Neutrophil (primary cell): ENCODE measurements around the gene NOXA1.
A peak's percentile ranks its signal among the peaks of the same experiment; 100 is the strongest.
"Not testable (repeated sequence)": the region's sequence is repeated elsewhere in the genome, so short reads cannot be mapped to it uniquely, and the experiment has no call there.

Experiments used
- H3K27ac ChIP-seq: fragments of 200-600 bp; sonication (generic); 2 replicates; pipeline ENCODE4 v1.5.1; 2016; ENCODE audit warnings: mild to moderate bottlenecking, moderate library complexity
- H3K27me3 ChIP-seq: fragments of 200-600 bp; sonication (generic); 2 replicates; pipeline ENCODE4 v1.6.0; 2016; ENCODE audit warnings: mild to moderate bottlenecking
- H3K36me3 ChIP-seq: fragments of 200-600 bp; sonication (generic); 2 replicates; pipeline ENCODE4 v1.5.1; 2017
- H3K4me1 ChIP-seq, 2 experiments: fragments of 200-600 bp in 1 of 2; sonication (generic) in 1 of 2; 1 replicate in 1 of 2; 2 replicates in 1 of 2; pipeline versions ENCODE4 v1.5.1 to v1.6.1; 2013 to 2016; ENCODE audit warnings: low read depth in 1 of 2, low read length in 1 of 2, mild to moderate bottlenecking in 1 of 2, moderate library complexity in 1 of 2; ENCODE audit not compliant: control insufficient read depth in 1 of 2, insufficient read depth in 1 of 2
- H3K4me3 ChIP-seq, 2 experiments: fragments of 200-600 bp in 1 of 2; sonication (generic) in 1 of 2; 1 replicate in 1 of 2; 2 replicates in 1 of 2; pipeline ENCODE4 v1.5.1; 2013 to 2016; ENCODE audit warnings: low read depth in 1 of 2, low read length in 1 of 2, mild to moderate bottlenecking in 1 of 2, moderate library complexity in 1 of 2
- H3K9me3 ChIP-seq: fragments of 200-600 bp; sonication (generic); 2 replicates; pipeline ENCODE4 v1.5.1; 2016
- TF ChIP-seq, protein P1 (sequence below): fragments of 200-600 bp; sonication (generic); IDR thresholded peaks from 2 replicates; pipeline ENCODE4 v1.5.1; 2016; ENCODE audit warnings: antibody characterized with exemption

The NOXA1 gene

GRCh38 chr9:137422604-137423513, at the start of gene NOXA1, which contains the start of gene EXD3:
Gene NOXA1, plus strand, starts transcription at chr9:137423393. Its CDS starts 137 bp downstream, at chr9:137423530.
Gene EXD3, minus strand, starts transcription at chr9:137423162. Its CDS starts 27,805 bp downstream, at chr9:137395357.
- H3K9me3 ChIP-seq: no peaks in the 10 kb centered on the region
- peaks cover 8 to 13% of the 10 kb centered on the region in 2 experiments for H3K4me1 ChIP-seq
- H3K36me3 ChIP-seq: no peaks in the 10 kb centered on the region
- H3K27ac ChIP-seq: peak within 1 kb of the TSS; percentile 55
- peaks cover 18% of the 10 kb centered on the region for H3K27me3 ChIP-seq
- TF ChIP-seq, protein P1, sequence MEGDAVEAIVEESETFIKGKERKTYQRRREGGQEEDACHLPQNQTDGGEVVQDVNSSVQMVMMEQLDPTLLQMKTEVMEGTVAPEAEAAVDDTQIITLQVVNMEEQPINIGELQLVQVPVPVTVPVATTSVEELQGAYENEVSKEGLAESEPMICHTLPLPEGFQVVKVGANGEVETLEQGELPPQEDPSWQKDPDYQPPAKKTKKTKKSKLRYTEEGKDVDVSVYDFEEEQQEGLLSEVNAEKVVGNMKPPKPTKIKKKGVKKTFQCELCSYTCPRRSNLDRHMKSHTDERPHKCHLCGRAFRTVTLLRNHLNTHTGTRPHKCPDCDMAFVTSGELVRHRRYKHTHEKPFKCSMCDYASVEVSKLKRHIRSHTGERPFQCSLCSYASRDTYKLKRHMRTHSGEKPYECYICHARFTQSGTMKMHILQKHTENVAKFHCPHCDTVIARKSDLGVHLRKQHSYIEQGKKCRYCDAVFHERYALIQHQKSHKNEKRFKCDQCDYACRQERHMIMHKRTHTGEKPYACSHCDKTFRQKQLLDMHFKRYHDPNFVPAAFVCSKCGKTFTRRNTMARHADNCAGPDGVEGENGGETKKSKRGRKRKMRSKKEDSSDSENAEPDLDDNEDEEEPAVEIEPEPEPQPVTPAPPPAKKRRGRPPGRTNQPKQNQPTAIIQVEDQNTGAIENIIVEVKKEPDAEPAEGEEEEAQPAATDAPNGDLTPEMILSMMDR: peak; percentile 78
- H3K4me3 ChIP-seq: peak within 1 kb of the TSS; percentile 72 to 81

DNA sequence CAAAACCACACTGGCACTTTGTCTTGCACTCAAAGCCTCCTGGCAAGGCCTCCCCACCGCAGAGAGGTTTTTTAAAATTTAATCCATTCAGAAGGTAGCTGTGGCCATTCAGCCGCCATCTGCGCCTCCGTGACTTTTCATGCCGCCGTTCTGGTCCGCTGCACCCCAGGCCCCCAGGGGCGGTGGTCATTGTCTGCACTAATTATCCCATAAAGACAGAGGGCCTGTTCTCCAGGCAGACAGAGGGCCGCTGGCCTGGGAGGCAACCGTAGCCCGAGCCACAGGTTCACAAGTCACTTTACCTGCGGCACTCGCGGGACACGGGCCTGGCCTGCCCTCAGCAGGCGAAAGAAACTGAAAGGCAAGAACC, 49.6 kb upstream of the NOXA1 start:
- H3K4me1 ChIP-seq: no peaks in the 10 kb centered on the region
- no peak overlapping the region for H3K27ac ChIP-seq
- no peak overlapping the region for H3K4me3 ChIP-seq
- H3K36me3 ChIP-seq: no peaks in the 10 kb centered on the region
- TF ChIP-seq, protein P1: no peak
- H3K27me3 ChIP-seq: no peaks in the 10 kb centered on the region
- H3K9me3 ChIP-seq: no peaks in the 10 kb centered on the region

DNA sequence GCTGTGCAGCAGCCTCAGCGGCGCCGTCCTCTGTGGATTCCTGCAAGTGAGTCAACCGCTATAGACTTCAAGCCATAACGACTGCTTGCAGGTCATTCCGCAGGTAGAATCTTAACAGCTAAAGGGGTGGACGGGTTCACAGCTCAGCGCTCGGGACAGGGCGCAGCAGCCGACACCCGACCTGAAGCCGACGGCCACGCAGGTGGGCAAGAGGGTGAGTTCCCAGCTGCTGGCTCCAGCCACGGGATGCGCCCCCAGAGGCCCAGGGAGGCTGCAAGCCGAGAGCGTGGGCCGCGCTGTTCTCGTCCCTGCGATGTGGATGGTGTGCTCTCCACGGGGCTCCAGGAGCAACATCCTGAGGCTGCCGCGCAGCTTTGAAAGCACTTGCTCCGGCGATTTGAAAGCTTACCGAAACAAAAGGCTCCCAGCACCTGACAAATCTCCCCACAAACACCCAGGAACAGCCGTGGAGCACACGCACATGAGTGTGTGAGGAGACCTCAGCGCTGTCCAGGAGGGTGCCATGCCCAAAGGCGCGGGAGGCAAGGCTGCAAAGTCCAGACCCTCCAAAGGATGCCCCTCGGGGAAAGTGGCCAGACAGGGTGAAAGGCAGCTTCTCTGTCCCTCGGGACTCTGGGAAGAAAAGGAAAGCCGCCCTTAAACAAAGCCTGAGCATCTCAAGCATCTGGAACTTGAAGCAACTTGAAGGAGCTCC, 48.9 kb upstream of the NOXA1 start:
- Histone ChIP-seq H3K27ac (no peak overlapping the region), H3K4me1 (no peaks in the 10 kb centered on the region), H3K27me3 (no peaks in the 10 kb centered on the region), H3K9me3 (no peaks in the 10 kb centered on the region), H3K4me3 (no peak overlapping the region), H3K36me3 (no peaks in the 10 kb centered on the region)
- TF ChIP-seq, protein P1: no peak

- Histone ChIP-seq H3K9me3 (peaks cover 3% of the 10 kb centered on the region), H3K36me3 (no peaks in the 10 kb centered on the region), H3K27me3 (no peaks in the 10 kb centered on the region), H3K4me3 (no peak overlapping the region), H3K4me1 (no peaks in the 10 kb centered on the region), H3K27ac (no peak overlapping the region)
- TF ChIP-seq, protein P1: no peak
Measured at GRCh38 chr9:137375321-137376058, 47.7 kb upstream of the NOXA1 start.

DNA sequence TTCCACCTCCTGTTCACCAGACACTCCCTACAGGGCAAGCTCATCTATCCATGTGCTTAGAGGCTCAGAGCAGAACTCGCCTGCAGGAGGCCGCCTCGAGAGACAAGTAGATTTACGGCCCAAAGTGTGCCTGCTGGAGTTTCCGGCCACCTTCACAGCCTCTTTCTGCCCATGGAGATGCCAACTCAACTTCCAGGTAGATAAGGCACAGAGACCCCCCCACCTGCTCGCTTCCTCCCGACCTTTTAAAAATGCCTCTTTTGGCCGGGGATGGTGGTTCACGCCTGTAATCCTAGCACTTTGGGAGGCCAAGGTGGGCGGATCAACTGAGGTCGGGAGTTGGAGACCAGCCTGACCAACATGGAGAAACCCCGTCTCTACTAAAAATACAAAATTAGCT, 46.8 kb upstream of the NOXA1 start:
- H3K4me3 ChIP-seq: no peak overlapping the region
- H3K9me3 ChIP-seq: peaks cover 3% of the 10 kb centered on the region

DNA sequence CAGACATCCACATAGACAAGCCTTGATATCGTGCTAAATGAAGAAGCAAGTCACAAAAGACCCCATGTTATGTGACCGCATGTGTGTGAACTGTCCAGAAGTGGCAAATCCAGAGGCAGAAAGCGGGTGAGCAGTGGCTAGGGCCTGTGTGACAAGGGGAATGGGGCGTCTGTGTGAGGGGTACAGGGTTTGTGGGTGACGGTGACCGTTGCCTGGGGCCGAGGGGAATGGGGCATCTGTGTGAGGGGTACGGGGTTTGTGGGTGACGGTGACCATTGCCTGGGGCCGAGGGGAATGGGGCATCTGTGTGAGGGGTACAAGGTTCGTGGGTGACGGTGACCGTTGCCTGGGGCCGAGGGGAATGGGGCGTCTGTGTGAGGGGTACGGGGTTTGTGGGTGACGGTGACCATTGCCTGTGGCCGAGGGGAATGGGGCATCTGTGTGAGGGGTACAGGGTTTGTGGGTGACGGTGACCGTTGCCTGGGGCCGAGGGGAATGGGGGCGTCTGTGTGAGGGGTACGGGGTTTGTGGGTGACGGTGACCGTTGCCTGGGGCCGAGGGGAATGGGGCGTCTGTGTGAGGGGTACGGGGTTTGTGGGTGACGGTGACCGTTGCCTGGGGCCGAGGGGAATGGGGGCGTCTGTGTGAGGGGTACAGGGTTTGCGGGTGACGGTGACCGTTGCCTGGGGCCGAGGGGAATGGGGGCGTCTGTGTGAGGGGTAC, 44.3 kb upstream of the NOXA1 start:
- not testable (repeated sequence) for H3K4me1 ChIP-seq, H3K36me3 ChIP-seq, H3K9me3 ChIP-seq, H3K27me3 ChIP-seq, H3K27ac ChIP-seq, H3K4me3 ChIP-seq

More for the DNA sequence above, 46.8 kb upstream of the NOXA1 start:
- Histone ChIP-seq H3K27ac (no peak overlapping the region), H3K36me3 (no peaks in the 10 kb centered on the region), H3K27me3 (no peaks in the 10 kb centered on the region), H3K4me1 (no peaks in the 10 kb centered on the region)
- TF ChIP-seq, protein P1: no peak
